ENCODE measurements around the gene UNG.

GRCh38 chr12:109054520-109054919, 42.9 kb upstream of the UNG start:
- TF ChIP-seq ELF1 (IDR thresholded peaks at IDR 0.05) (no peak), RCOR1 (IDR thresholded peaks at IDR 0.05; ENCODE audit: low read length) (no peak), USF2 (IDR thresholded peaks at IDR 0.05; ENCODE audit: borderline replicate concordance, low read depth, low read length) (no peak), MAX (IDR thresholded peaks at IDR 0.05; ENCODE audit: low read depth) (no peak), GABPA (IDR thresholded peaks at IDR 0.05; ENCODE audit: low read depth) (no peak), POLR2AphosphoS5 (IDR thresholded peaks at IDR 0.05; ENCODE audit: low read depth, low read length) (no peak), TAF1 (IDR thresholded peaks at IDR 0.05; ENCODE audit: borderline replicate concordance, low read depth, low read length) (no peak), FOXM1 (IDR thresholded peaks at IDR 0.05; ENCODE audit: low read depth) (no peak), CTCF (IDR thresholded peaks at IDR 0.05) (no peak)

Measured in SK-N-SH (cell line).